Measurements from ENCODE around the gene POLR1H. TPM values are rescaled to one million over a fixed set of nuclear protein-coding genes. Genes with fewer than 3 reads are reported as not detected.

The POLR1H gene
- total RNA-seq, 4 donors from 2014 or later, result 27.4 to 37.8 (median 33.6) TPM

- no peak for DNase-seq (ENCODE audit: low spot score in 2 of 2)
- 90 to 91% methylated on average over 3 of the region's 3 CpGs for WGBS, 2 donors
- H3K4me3 ChIP-seq (ENCODE audit: low read depth, poor library complexity, severe bottlenecking), result no peak overlapping the region
- TF ChIP-seq CTCF (IDR thresholded peaks at IDR 0.05) (no peak), POLR2A (IDR thresholded peaks at IDR 0.05) (no peak)
- intact Hi-C loops (cut with DNase I; ENCODE audit: low total_unique reads), result no loop called here
Measured at GRCh38 chr6:30053682-30054081, 7.4 kb upstream of the POLR1H start.

- 53 to 57% methylated on average over 1 of the region's 1 CpG for WGBS, 2 donors
- TF ChIP-seq CTCF (IDR thresholded peaks at IDR 0.05) (no peak), POLR2A (IDR thresholded peaks at IDR 0.05) (no peak)
- intact Hi-C loops (cut with DNase I; ENCODE audit: low total_unique reads), result no loop called here
- H3K4me3 ChIP-seq (ENCODE audit: low read depth, poor library complexity, severe bottlenecking), result no peak overlapping the region
- no peak for DNase-seq (ENCODE audit: low spot score in 2 of 2)
Measured at GRCh38 chr6:30055513-30055912, 5.6 kb upstream of the POLR1H start.

GRCh38 chr6:30060606-30061091 lies 416 bp upstream of the POLR1H start:
- 0% methylated on average over 24 of the region's 24 CpGs for WGBS, 2 donors
- intact Hi-C loops (cut with DNase I; ENCODE audit: low total_unique reads), result no loop called here
- DNase-seq (ENCODE audit: low spot score in 2 of 2), result peak in 1 of 2 donors; percentile 85
- no peak for TF ChIP-seq CTCF (IDR thresholded peaks at IDR 0.05)
- TF ChIP-seq POLR2A (IDR thresholded peaks at IDR 0.05), result no peak
- H3K4me3 ChIP-seq (ENCODE audit: low read depth, poor library complexity, severe bottlenecking), result peak overlapping the region; percentile 82

GRCh38 chr6:30061858-30062458 lies 893 bp downstream of the POLR1H start:
- WGBS, 2 donors, result 52% methylated on average over 13 of the region's 13 CpGs
- H3K4me3 ChIP-seq (ENCODE audit: low read depth, poor library complexity, severe bottlenecking), result peak overlapping the region; percentile 82
- intact Hi-C loops (cut with DNase I; ENCODE audit: low total_unique reads), result no loop called here
- TF ChIP-seq CTCF (IDR thresholded peaks at IDR 0.05) (no peak), POLR2A (IDR thresholded peaks at IDR 0.05) (no peak)
- no peak for DNase-seq (ENCODE audit: low spot score in 2 of 2)

GRCh38 chr6:30062471-30063178 lies 1.6 kb downstream of the POLR1H start:
- 92 to 95% methylated on average over 7 of the region's 7 CpGs for WGBS, 2 donors
- intact Hi-C loops (cut with DNase I; ENCODE audit: low total_unique reads), result no loop called here
- no peak for DNase-seq (ENCODE audit: low spot score in 2 of 2)
- TF ChIP-seq CTCF (IDR thresholded peaks at IDR 0.05), result no peak
- no peak for TF ChIP-seq POLR2A (IDR thresholded peaks at IDR 0.05)
- H3K4me3 ChIP-seq (ENCODE audit: low read depth, poor library complexity, severe bottlenecking), result no peak overlapping the region

Data from lower leg skin (tissue), 4 donors.